Ishikawa (cell line): ENCODE results near the gene CEACAM1.

Experiments
- CEBPB ChIP-seq: IDR thresholded peaks from 2 replicates; pipeline ENCODE4 v1.6.1; 2012
- EP300 ChIP-seq: IDR thresholded peaks from 2 replicates; pipeline ENCODE4 v1.6.1; 2012; ENCODE audit warnings: borderline replicate concordance
- FOXM1 ChIP-seq: IDR thresholded peaks from 2 replicates; pipeline ENCODE4 v1.6.1; 2012; ENCODE audit warnings: low read depth, borderline replicate concordance
- MAX ChIP-seq: IDR thresholded peaks from 2 replicates; pipeline ENCODE4 v1.6.1; 2012
- TAF1 ChIP-seq: IDR thresholded peaks from 2 replicates; pipeline ENCODE4 v1.6.1; 2012; ENCODE audit warnings: low read depth, mild to moderate bottlenecking
- TEAD4 ChIP-seq: IDR thresholded peaks from 2 replicates; pipeline ENCODE4 v1.6.1; 2012
- ZBTB7A ChIP-seq: IDR thresholded peaks from 2 replicates; pipeline ENCODE4 v1.6.1; 2012; ENCODE audit warnings: low read depth

- TF ChIP-seq MAX: no peak
- no peak for TF ChIP-seq EP300
- no peak for TF ChIP-seq TAF1
- no peak for TF ChIP-seq FOXM1
- no peak for TF ChIP-seq ZBTB7A
- no peak for TF ChIP-seq TEAD4
- TF ChIP-seq CEBPB: no peak
Measured at GRCh38 chr19:42469311-42470235, 58.7 kb downstream of the CEACAM1 start.
